GM18499 (cell line): ENCODE measurements around the gene RSPH6A.
A peak's percentile ranks its signal among the peaks of the same experiment; 100 is the strongest.

Experiments
- ATAC-seq: cut with Tn5 transposase; IDR thresholded peaks from one replicate; pipeline ENCODE4 v1.9.1; 2021; ENCODE audit warnings: moderate number of reproducible peaks; ENCODE audit not compliant: insufficient read depth, unreplicated experiment

The RSPH6A gene

DNA sequence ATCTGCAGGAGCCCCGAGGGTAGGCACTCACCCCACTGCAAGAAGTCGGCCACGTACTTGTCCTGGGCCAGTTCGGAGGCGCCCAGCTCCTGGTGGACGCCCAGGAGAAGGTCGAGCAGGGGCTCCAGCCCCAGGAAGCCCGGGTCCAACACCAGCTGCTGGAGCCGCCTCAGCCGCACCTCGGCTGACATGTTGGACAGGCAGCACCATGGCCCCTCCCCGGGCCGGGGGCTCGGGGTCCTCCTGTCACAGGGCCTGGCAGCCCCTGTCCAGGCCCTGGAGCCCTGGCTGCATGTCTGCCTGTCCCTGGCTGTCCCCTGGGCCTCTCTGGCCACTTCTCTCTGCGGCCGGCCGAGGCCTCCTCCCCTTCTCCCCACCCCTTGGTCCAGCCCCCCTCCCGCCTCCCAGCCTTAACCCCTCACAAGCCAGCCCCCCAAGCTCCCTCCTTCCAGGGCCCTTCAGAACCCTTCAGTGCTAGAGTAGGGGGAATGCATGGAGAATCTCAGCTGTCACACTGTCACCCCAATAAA lies 32.9 kb downstream of the RSPH6A start, which contains the start of gene DMPK:
DMPK (minus strand) TSS at position 329 of the 530 bp plus-strand sequence; CDS start at position 191, 138 bp downstream.
- ATAC-seq: no peak

DNA sequence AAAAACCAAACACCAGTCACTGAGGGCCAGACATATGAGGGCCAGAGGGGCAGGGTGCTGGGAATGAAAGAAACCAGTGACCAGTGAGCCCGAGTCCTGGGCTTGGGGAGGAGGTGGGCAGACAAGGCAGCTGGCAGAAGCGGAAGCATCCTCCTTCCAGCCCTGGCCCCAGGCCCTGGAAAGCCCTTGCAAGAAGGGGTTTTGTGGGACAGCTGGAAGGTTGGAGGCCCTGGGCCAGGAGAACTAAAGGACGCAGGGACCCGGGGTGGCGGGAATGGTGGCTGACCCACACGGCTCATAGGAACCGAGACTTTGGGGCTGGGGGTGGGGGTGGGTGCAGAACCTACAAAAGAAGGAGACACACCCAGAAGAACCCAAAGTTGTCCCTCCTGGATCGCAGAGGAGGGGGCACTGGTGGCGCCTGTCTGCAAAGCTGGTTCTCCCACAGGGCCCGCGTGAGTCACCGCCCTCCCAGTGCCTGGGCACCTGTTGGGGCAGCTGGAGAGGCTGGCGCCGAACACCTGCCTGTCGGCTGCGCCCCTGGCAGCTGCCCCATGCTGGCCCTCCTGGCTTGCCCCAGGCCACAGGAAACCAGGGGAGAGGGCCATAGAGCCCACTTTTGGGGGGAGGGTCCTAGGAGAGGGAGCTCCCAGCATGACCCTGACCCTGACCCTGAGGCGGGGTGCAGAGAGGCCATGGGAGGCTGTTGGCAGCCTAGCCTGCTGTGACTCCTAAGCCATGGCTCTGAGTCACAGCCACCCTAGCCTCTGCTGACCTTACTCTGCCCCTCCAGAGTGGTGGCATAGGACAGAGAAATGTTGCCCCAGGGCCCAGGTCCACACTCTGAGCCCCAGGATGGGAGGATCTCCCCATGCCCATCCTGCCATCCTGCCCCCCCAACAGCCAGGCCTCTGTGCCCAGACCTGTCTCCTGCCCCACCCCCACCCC lies 33.6 kb downstream of the RSPH6A start:
- no peak for ATAC-seq

DNA sequence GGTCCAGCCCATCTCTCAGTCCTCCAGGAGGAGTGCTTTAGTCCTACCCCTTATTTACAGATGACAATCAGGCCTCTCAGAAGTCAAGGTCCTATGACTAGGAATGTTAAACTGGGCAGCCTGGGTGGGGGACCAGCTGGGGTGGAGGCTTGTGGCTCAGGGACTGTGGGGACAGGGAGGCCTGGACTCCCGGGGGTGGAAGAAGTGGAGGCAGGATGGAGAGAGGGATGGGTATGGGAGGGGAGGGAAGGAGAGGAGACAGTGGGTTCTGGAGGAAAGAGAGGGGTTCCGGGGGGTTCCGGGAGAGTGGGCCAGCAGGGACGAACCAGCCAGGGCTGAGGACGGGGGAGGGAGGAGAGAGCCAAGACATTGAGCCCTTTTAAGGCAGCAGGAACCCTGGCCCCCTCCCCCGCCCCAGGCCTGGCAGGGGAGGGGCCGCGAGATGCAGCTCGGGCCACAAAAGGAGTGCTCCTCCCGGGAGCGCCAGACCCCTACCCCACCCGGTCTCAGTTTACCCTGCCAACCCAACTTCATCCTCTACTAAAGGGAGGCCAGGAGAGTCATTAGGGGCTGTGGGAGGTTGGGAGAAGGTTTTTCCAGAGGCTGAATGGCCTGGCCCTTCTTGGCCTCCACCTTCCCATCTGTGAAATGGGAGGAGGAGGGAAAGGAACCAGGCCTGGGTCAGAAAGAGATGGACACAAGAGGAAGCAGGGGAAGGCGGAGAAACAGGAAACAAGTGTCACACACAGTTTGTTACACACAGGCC lies 34.5 kb downstream of the RSPH6A start:
- ATAC-seq: no peak

DNA sequence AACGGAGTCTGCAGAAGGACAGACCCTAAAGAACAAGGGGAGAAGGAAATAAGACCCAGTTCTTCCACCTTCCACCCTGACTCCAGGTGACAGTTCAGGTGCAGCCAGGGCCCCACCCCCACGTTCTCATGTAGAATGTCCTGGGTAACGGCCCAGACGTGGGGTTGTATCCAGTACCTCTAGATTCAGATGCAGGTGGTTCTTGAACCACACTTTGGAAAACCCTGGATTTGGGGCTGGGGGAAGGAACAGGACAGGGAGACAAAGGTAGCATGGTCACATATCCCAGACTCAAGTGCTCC lies 35.0 kb downstream of the RSPH6A start:
- no peak for ATAC-seq

DNA sequence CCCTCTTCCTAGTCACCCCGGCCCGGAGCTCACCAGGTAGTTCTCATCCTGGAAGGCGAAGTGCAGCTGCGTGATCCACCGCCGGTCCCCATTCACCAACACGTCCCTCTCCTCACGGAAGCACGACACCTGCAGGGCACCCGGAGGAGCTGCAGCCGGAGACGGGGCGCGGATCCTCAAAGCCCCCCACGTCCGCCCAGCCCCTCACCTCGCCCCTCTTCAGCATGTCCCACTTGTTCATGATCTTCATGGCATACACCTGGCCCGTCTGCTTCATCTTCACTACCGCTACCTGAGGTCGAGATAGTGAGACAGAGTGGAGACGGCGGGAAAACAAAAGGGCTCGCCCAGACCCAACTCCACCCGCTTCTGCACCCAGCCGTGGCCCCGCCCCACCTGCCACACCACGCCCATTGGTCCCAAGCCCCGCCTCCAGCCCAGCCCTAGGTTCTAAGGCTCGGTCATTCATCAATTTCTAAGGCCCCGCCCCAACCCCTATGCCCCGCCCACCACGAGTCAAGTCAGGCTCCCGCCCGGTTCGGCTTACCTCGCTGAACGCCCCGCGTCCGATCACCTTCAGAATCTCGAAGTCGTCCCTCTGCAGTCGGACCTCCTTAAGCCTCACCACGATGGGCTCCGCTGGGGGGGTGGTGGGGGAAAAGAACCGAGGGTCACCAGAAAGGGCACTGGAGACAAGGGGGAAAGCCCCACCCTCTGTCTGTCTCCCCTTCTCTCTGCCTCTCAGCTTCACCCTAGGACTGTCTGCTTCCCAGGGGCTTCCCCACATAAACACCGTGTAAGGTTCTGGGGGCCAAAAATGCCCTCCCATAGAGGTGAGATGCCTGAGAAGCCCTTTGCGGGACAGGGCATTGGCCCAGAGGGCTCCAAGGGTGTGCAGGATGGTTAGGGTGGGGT lies 35.6 kb downstream of the RSPH6A start:
- no peak for ATAC-seq

DNA sequence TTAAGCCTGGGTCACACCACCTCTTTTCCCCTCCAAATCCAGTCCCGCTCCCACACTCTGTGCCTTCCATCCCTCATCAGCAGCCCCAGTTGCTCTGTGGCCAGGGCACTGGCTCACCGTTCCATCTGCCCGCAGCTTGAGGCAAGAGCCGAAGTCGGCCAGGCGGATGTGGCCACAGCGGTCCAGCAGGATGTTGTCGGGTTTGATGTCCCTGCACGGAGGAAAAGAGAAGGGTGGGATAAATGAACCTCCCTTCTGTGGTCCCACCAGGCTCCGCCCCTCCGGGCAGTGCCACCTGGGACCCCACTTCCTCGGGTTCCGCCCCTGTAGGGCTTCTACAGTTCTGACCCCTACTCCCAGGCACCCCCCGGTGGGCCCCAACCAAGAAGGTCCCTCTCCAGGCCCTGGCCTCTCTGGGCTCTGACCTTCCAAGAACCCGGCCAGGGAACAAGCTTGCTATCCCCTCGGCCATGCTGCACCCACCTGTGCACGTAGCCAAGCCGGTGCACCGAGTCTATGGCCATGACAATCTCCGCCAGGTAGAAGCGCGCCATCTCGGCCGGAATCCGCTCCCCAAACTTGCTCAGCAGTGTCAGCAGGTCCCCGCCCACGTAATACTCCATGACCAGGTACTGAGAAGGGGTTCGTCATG lies 37.0 kb downstream of the RSPH6A start:
- ATAC-seq: no peak

DNA sequence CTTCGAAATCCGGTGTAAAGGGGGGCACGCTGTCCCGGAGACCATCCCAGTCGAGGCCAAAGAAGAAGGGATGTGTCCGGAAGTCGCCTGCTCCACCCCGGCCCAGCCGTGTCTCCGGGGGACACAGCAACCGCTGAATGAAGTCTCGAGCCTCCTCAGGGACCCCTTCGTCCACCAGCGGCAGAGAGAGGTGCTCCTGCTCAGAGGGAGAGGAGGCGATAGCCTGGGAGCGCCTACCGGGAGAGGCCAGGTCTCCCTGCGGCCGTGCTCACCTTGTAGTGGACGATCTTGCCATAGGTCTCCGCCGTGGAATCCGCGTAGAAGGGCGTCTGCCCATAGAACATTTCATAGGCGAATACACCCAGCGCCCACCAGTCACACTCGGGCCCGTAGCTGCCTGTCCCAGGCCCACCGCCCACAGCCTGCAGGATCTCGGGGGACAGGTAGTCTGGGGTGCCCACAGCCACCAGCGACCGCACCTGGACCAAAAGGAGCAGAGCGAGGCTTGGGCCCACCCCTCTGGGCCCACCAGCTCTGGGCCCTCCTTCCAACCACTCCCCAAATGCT lies 37.6 kb downstream of the RSPH6A start:
- no peak for ATAC-seq

DNA sequence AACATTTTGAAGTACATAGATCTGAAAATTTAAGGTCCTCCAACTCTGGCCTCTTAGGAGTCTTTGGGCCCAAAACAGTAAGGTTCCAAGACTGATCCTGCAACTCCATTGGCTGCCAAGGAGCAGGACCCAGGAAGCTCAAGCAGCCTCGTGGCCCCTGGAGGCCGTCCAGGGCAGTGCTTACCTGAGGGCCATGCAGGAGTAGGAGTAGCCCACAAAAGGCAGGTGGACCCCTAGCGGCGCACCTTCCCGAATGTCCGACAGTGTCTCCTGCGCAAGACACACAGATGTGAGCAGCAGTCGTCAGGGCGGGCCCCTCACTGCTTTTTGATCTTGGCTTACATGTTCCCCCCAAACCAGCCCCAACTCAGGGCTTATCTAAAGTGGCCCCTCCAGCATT lies 40.3 kb downstream of the RSPH6A start:
- no peak for ATAC-seq

DNA sequence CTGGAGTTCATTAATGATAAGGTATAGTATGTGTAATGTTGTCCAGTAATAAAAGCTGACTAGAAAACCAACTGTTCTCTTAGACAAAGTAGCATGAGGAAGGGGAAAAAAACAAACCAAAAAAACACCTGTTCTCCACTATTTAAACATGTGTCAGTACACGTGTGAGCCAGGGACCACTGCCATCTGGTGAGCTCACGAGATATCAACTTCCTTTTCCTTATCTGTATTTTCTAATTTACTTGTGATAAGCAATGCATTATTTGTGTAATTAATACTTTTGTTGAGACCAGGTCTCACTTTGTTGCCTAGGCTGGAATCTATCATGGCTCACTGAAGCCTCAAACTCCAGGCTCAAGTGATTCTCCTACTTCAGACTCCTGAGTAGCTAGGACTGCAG lies 41.7 kb downstream of the RSPH6A start:
- ATAC-seq: no peak

DNA sequence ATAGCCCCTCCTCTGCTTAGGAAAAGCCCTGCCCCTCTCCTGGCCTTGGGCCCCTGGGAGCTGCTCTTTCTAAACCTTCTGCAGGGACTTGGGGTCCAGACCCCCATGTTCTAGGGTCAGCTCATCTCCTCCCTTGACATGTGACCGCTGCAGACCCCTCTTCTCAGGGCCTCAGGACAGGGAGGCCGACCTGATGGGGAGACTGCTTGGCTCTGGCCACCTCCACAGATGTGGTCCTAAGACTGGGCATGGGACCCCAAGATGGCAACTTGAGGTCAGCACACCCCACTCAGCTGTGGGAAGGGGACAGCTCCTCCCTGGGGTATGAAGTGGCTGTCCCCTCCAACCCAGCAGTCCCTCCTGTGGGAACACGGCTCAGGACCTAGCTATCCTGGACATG lies 42.2 kb downstream of the RSPH6A start:
- ATAC-seq: no peak

DNA sequence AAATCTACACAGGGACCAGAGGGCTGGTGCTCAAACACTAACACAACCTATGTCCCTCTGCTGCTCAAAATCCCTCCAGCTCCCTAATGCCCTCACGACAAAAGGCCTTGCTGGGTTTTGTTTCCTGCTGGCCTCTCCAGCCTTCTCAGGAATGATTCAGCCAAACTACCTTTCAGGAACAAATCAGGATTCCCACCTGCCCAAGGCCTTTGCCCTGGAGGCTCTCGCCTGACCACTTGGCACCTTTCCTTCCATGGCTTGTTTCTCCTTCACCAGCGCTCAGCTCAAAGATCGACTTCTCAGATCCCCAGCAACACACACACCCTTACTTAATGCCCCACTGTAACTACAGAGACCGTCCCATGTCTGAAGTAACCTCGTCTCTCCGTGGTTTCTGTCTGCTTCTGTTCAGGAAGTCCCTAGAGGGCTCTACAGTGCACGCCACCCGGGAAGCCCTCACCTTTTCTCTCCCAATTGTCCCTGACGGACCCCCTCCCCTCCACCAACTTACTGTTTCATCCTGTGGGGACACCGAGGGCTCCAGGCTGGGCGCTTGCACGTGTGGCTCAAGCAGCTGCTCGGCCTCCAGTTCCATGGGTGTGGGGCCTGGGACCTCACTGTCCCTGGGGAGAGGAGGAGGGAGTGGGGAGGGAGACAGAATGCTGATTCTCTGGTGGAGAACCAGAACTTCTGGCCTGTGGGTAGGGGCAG lies 42.8 kb downstream of the RSPH6A start:
- ATAC-seq: no peak

DNA sequence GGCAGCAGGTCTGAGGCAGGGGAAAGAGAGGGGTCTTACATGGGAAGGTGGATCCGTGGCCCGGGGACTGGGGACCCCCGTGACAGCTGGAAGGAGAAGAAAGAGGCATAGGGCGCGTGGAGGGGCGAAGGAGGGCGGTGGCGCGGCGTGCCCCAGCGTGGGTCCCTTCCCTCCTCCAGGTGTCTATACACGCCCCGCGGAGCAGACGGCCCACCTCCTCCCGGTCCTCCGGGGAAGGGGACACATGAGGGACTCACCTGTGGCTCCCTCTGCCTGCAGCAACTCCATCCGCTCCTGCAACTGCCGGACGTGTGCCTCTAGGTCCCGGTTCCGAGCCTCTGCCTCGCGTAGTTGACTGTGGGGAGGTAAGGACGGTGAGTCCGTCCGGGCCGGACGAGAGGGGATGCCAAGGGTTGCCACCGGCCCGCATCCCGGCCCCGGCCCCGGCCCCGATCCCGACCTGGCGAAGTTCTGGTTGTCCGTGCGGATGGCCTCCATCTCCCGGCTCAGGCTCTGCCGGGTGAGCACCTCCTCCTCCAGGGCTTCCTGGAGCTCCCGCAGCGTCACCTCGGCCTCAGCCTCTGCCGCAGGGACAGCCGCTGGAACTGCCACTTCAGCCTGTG lies 43.7 kb downstream of the RSPH6A start:
- ATAC-seq: no peak

DNA sequence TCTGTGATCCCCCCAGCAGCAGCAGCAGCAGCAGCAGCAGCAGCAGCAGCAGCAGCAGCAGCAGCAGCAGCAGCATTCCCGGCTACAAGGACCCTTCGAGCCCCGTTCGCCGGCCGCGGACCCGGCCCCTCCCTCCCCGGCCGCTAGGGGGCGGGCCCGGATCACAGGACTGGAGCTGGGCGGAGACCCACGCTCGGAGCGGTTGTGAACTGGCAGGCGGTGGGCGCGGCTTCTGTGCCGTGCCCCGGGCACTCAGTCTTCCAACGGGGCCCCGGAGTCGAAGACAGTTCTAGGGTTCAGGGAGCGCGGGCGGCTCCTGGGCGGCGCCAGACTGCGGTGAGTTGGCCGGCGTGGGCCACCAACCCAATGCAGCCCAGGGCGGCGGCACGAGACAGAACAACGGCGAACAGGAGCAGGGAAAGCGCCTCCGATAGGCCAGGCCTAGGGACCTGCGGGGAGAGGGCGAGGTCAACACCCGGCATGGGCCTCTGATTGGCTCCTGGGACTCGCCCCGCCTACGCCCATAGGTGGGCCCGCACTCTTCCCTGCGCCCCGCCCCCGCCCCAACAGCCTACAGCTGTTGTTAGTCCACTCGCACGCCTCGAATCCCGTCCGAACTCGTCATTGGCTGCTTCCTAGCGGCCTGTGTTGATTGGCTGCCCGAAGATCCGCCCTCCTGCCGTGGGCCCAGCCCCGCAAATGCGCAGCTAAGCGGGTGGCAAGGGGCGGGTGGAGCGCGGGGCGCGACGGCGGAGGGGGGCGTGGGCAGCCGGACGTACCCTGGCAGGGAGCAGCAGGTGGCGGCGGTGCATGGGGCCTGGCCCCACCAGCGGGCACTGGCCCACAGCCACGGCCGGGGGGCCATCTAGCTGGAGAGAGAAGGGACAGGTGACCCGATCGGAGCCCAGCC lies 44.7 kb downstream of the RSPH6A start:
- ATAC-seq: no peak

DNA sequence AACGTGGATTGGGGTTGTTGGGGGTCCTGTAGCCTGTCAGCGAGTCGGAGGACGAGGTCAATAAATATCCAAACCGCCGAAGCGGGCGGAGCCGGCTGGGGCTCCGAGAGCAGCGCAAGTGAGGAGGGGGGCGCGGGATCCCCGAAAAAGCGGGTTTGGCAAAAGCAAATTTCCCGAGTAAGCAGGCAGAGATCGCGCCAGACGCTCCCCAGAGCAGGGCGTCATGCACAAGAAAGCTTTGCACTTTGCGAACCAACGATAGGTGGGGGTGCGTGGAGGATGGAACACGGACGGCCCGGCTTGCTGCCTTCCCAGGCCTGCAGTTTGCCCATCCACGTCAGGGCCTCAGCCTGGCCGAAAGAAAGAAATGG lies 45.3 kb downstream of the RSPH6A start:
- no peak for ATAC-seq

DNA sequence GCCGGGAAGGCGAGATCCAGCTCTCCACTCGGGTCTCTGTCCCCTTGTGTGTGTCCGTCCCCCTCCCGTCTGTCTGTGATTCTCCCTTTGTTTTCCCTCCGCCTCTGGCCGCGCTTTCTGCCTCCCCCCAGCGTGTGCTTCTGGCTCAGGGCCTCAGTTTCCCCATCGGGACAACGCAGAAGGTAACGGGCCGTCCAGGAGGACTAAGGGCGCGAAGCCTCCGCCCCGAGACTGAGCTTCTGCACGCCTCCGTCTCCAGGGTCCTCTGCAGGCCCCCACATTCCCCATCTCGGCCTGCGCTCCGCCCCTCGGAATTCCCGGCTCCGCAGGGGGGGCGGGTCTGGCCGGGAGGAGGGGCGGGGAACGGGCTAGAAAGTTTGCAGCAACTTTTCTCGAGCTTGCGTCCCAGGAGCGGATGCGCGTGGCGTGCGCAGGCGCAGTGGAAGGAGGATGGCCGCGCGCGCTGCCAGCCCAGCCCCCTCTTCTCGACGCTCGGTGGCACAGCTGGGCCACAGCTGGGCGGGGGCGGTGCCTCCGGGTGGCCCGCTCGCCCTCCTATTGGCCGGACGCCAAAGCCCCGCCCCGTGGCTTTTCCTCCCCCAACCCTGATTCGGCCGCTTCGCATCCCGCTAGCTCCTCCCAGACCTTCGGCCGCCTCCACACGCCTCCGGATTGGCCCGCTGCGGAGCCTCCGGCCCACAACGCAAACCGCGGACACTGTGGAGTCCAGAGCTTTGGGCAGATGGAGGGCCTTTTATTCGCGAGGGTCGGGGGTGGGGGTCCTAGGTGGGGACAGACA lies 45.9 kb downstream of the RSPH6A start, which contains the start of gene SIX5:
SIX5 (minus strand) TSS at position 269 of the 799 bp plus-strand sequence. CDS start 408 bp downstream, outside the sequence.
- ATAC-seq: peak; percentile 44

DNA sequence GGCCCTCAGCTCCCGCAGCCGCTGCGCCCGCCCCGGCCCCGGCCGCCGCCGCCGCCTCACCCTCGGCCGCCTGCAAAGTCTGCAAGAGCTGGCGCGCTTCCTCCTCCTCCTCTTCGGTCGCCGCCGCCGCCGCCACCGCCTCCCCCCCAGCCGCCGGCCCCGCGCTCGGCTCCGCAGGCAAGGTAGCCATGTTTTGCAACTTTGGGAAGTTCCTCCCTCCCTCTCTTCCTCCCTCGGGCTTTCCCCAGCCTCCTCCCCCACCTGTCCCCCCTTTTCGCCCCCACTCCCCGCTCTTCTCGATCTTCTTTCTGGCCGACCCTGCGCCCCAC lies 46.5 kb downstream of the RSPH6A start:
- ATAC-seq: no peak
